GM23338 (cell line): ENCODE results near the gene SPECC1. TPM values are rescaled to one million over a fixed set of nuclear protein-coding genes. Genes with fewer than 3 reads are reported as not detected.

Experiments used
- ATAC-seq: fragments of 200-7000 bp; cut with Tn5 transposase; 3 replicates; pipeline ENCODE4 v1.9.1; 2020
- DNase-seq: peaks from one replicate; pipeline ENCODE4 v3.0.0-alpha.2; 2015; ENCODE audit warnings: low spot score
- H2AFZ ChIP-seq: fragments of 200-600 bp; sonication (generic); 2 replicates; pipeline ENCODE4 v1.8.0; 2016; ENCODE audit warnings: antibody characterized with exemption, mild to moderate bottlenecking, moderate library complexity
- H3F3A ChIP-seq: fragments of 200-600 bp; sonication (generic); replicated peaks from 2 replicates; pipeline ENCODE4 v1.8.0; 2017; ENCODE audit warnings: antibody characterized with exemption, mixed run types, low read depth
- H3K27ac ChIP-seq: fragments of 200-600 bp; sonication (generic); 2 replicates; pipeline ENCODE4 v1.6.1; 2016; ENCODE audit warnings: low read depth
- H3K27me3 ChIP-seq: fragments of 200-600 bp; sonication (generic); 2 replicates; pipeline ENCODE4 v1.8.0; 2016; ENCODE audit warnings: mild to moderate bottlenecking, mixed run types, moderate library complexity; ENCODE audit not compliant: insufficient read depth
- H3K36me3 ChIP-seq: fragments of 200-600 bp; sonication (generic); 2 replicates; pipeline ENCODE4 v1.8.0; 2016; ENCODE audit warnings: mild to moderate bottlenecking; ENCODE audit not compliant: insufficient read depth
- H3K4me1 ChIP-seq: fragments of 200-600 bp; sonication (generic); 2 replicates; pipeline ENCODE4 v1.8.0; 2016; ENCODE audit warnings: mild to moderate bottlenecking, moderate library complexity; ENCODE audit not compliant: insufficient read depth
- H3K4me2 ChIP-seq: fragments of 200-600 bp; sonication (generic); 2 replicates; pipeline ENCODE4 v1.7.1; 2017; ENCODE audit warnings: mixed run types
- H3K4me3 ChIP-seq: fragments of 200-600 bp; sonication (generic); 2 replicates; pipeline ENCODE4 v1.6.1; 2016; ENCODE audit warnings: mixed run types
- H3K79me2 ChIP-seq: fragments of 200-600 bp; sonication (generic); replicated peaks from 2 replicates; pipeline ENCODE4 v1.8.0; 2017; ENCODE audit warnings: mild to moderate bottlenecking; ENCODE audit not compliant: insufficient read depth
- H3K9me2 ChIP-seq: fragments of 200-600 bp; sonication (generic); 2 replicates; pipeline ENCODE4 v1.8.0; 2017; ENCODE audit not compliant: insufficient read depth
- H4K20me1 ChIP-seq: fragments of 200-600 bp; sonication (generic); replicated peaks from 2 replicates; pipeline ENCODE4 v1.8.0; 2017; ENCODE audit warnings: mild to moderate bottlenecking; ENCODE audit not compliant: insufficient read depth
- H3K27ac Mint-ChIP-seq: 2 replicates; pipeline ENCODE4 v1.8.0; 2020; ENCODE audit warnings: inconsistent platforms, mild to moderate bottlenecking, moderate library complexity, mixed read lengths
- H3K27me3 Mint-ChIP-seq: 3 replicates; pipeline ENCODE4 v1.8.0; 2022; ENCODE audit warnings: low read depth, mild to moderate bottlenecking, moderate library complexity, mixed read lengths, inconsistent platforms; ENCODE audit not compliant: insufficient read depth, poor library complexity
- H3K36me3 Mint-ChIP-seq: 3 replicates; pipeline ENCODE4 v1.8.0; 2021; ENCODE audit warnings: low read depth, mild to moderate bottlenecking, inconsistent platforms, moderate library complexity, mixed read lengths
- H3K4me1 Mint-ChIP-seq: 3 replicates; pipeline ENCODE4 v1.8.0; 2020; ENCODE audit warnings: mild to moderate bottlenecking, inconsistent platforms, mixed read lengths
- H3K4me3 Mint-ChIP-seq: 3 replicates; pipeline ENCODE4 v1.8.0; 2021; ENCODE audit warnings: moderate library complexity, mild to moderate bottlenecking, inconsistent platforms, mixed read lengths
- H3K9me3 Mint-ChIP-seq: 3 replicates; pipeline ENCODE4 v1.8.0; 2020; ENCODE audit warnings: moderate library complexity, mild to moderate bottlenecking, inconsistent platforms, mixed read lengths
- CREB1 ChIP-seq: fragments of 250-450 bp; sonication (Bioruptor Pico); IDR thresholded peaks from 2 replicates; pipeline ENCODE4 v1.5.0; 2020; ENCODE audit warnings: low read depth, mild to moderate bottlenecking, moderate library complexity
- EZH2 ChIP-seq: fragments of 200-600 bp; sonication (generic); IDR thresholded peaks from one replicate; pipeline ENCODE4 v1.8.0; 2017; ENCODE audit warnings: antibody characterized with exemption, mild to moderate bottlenecking, low read depth; ENCODE audit not compliant: unreplicated experiment
- JUNB ChIP-seq: IDR thresholded peaks from one replicate; pipeline ENCODE4 v1.6.1; 2016; ENCODE audit warnings: antibody characterized with exemption; ENCODE audit not compliant: unreplicated experiment
- NANOG ChIP-seq: IDR thresholded peaks from 2 replicates; pipeline ENCODE4 v1.6.1; 2016; ENCODE audit warnings: antibody characterized with exemption, borderline replicate concordance
- POLR2AphosphoS5 ChIP-seq: IDR thresholded peaks from 2 replicates; pipeline ENCODE4 v1.6.1; 2016; ENCODE audit warnings: antibody characterized with exemption, low read depth
- ZNF331 ChIP-seq: fragments of 250-450 bp; sonication (Bioruptor Pico); IDR thresholded peaks from 2 replicates; pipeline ENCODE4 v1.5.0; 2020; ENCODE audit warnings: low read depth, mild to moderate bottlenecking, moderate library complexity
- polyA plus RNA-seq: library from polyadenylated mRNA; unstranded; fragments of >200 nt; fragmentation: Nextera tagmentation; extraction: Ambion mirVana; gene quantifications from 2 replicates; pipeline ENCODE4 v1.2.1, GENCODE V29; 2016
- total RNA-seq: library from RNA; depleted of rRNA; stranded (reverse); fragments of >200 nt; shearing (Covaris generic); gene quantifications from 2 replicates; pipeline ENCODE4 v1.2.3, GENCODE V29; 2014
- TF ChIP-seq, protein P1 (sequence below): IDR thresholded peaks from one replicate; pipeline ENCODE4 v1.6.1; 2018; ENCODE audit warnings: antibody characterized with exemption; ENCODE audit not compliant: unreplicated experiment
- TF ChIP-seq, protein P2 (sequence below): IDR thresholded peaks from 2 replicates; pipeline ENCODE4 v1.6.1; 2016; ENCODE audit warnings: antibody characterized with exemption
- TF ChIP-seq, protein P3 (sequence below), 2 experiments: fragments of 200-600 bp in 1 of 2; sonication (generic) in 1 of 2; conservative IDR thresholded peaks; 2 replicates each; pipeline versions ENCODE4 v1.5.1 to v1.6.1; 2016 to 2017; ENCODE audit warnings: antibody characterized with exemption in 2 of 2, low read depth in 2 of 2, mild to moderate bottlenecking in 2 of 2, moderate library complexity in 1 of 2

Gene SPECC1
- total and polyA plus RNA-seq, 2 experiments from 2014 or later = 42.6 to 101 TPM

DNA sequence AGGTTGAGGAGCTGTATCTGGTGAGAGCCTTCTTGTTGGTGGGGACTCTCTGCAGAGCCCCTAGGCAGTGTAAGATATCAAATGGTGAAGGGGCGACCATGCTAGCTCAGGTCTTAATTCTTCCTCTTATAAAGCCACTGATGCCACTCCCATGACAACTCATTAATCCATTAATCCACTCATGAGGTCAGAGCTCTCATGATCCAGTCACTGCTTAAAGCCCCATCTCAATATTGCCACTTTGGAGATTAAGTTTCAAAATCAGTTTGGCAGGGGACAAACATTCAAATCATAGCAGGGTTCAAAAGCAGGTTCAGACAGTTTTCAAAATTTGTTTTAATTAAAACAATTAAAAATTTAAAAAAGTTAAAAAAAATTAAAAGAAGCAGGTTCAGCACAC, 13.1 kb upstream of the SPECC1 start (continued):
- TF ChIP-seq, protein P1, sequence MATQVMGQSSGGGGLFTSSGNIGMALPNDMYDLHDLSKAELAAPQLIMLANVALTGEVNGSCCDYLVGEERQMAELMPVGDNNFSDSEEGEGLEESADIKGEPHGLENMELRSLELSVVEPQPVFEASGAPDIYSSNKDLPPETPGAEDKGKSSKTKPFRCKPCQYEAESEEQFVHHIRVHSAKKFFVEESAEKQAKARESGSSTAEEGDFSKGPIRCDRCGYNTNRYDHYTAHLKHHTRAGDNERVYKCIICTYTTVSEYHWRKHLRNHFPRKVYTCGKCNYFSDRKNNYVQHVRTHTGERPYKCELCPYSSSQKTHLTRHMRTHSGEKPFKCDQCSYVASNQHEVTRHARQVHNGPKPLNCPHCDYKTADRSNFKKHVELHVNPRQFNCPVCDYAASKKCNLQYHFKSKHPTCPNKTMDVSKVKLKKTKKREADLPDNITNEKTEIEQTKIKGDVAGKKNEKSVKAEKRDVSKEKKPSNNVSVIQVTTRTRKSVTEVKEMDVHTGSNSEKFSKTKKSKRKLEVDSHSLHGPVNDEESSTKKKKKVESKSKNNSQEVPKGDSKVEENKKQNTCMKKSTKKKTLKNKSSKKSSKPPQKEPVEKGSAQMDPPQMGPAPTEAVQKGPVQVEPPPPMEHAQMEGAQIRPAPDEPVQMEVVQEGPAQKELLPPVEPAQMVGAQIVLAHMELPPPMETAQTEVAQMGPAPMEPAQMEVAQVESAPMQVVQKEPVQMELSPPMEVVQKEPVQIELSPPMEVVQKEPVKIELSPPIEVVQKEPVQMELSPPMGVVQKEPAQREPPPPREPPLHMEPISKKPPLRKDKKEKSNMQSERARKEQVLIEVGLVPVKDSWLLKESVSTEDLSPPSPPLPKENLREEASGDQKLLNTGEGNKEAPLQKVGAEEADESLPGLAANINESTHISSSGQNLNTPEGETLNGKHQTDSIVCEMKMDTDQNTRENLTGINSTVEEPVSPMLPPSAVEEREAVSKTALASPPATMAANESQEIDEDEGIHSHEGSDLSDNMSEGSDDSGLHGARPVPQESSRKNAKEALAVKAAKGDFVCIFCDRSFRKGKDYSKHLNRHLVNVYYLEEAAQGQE = no peak
- TF ChIP-seq, protein P2, sequence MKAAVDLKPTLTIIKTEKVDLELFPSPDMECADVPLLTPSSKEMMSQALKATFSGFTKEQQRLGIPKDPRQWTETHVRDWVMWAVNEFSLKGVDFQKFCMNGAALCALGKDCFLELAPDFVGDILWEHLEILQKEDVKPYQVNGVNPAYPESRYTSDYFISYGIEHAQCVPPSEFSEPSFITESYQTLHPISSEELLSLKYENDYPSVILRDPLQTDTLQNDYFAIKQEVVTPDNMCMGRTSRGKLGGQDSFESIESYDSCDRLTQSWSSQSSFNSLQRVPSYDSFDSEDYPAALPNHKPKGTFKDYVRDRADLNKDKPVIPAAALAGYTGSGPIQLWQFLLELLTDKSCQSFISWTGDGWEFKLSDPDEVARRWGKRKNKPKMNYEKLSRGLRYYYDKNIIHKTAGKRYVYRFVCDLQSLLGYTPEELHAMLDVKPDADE = no peak
- no peak for TF ChIP-seq JUNB
- TF ChIP-seq NANOG = no peak
- TF ChIP-seq CREB1 (CRISPR knock-in tag) = no peak
- no peak for TF ChIP-seq ZNF331 (CRISPR knock-in tag)
- TF ChIP-seq POLR2AphosphoS5 = no peak
- TF ChIP-seq, protein P3, sequence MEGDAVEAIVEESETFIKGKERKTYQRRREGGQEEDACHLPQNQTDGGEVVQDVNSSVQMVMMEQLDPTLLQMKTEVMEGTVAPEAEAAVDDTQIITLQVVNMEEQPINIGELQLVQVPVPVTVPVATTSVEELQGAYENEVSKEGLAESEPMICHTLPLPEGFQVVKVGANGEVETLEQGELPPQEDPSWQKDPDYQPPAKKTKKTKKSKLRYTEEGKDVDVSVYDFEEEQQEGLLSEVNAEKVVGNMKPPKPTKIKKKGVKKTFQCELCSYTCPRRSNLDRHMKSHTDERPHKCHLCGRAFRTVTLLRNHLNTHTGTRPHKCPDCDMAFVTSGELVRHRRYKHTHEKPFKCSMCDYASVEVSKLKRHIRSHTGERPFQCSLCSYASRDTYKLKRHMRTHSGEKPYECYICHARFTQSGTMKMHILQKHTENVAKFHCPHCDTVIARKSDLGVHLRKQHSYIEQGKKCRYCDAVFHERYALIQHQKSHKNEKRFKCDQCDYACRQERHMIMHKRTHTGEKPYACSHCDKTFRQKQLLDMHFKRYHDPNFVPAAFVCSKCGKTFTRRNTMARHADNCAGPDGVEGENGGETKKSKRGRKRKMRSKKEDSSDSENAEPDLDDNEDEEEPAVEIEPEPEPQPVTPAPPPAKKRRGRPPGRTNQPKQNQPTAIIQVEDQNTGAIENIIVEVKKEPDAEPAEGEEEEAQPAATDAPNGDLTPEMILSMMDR (conservative IDR thresholded peaks at IDR 0.05; ENCODE audit: low read depth in 2 of 2) = no peak

DNA sequence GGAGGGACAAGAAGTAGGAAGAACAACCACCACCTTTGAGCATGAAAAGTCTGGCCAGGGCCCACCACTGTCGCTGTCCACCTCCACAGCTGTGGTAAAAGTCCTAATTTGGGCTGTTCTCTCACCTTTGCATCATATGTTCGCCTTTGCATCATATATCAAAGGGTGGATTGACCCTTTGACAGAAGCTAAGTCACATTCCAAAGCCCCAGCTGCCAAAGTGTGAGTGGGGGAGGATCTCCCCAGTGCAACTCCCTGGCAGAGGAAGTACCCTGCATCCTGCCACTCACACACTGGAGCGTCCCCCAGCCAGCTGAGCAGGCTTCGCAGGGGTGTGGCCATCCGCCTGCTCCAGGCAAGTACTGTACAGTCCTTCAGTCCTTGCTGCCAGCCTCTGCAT, 12.7 kb upstream of the SPECC1 start:
- Mint-ChIP-seq H3K9me3 (no peaks in the 10 kb centered on the region), H3K4me1 (0 out of 3 replicates have a peak, but pooled peaks cover 2% of the 10 kb centered on the region), H3K4me3 (no peak overlapping the region), H3K27ac (no peak overlapping the region), H3K27me3 (peaks cover 21% of the 10 kb centered on the region), H3K36me3 (no peaks in the 10 kb centered on the region; the same call in 2 of the 3 replicates)
- Histone ChIP-seq H3K9me2 (no peaks in the 10 kb centered on the region; the same call in 1 of the 2 replicates), H3K27ac (no peak overlapping the region), H3K79me2 (no peaks in the 10 kb centered on the region), H3K4me2 (no peak overlapping the region), H3K4me3 (no peak overlapping the region), H4K20me1 (no peaks in the 10 kb centered on the region), H3F3A (no peaks in the 10 kb centered on the region), H3K36me3 (no peaks in the 10 kb centered on the region), H2AFZ (no peak overlapping the region), H3K4me1 (no peaks in the 10 kb centered on the region), H3K27me3 (no peaks in the 10 kb centered on the region)
- DNase-seq (peak; percentile 43), ATAC-seq (peak; percentile 29)
- TF ChIP-seq EZH2 = no peak
